Memory B cell (primary cell): Measurements from ENCODE around the gene ARHGAP12.

Experiments used
- ATAC-seq: fragments of 150-1000 bp; cut with Tn5 transposase; 2 replicates; pipeline ENCODE4 v1.10.0; 2021; ENCODE audit warnings: low read depth, mild to moderate bottlenecking, moderate library complexity
- DNase-seq, 2 donors: peaks; one replicate each; pipeline ENCODE4 v3.0.0; 2022; ENCODE audit warnings: low spot score in 2 of 2
- H3K27ac Mint-ChIP-seq: one replicate; pipeline ENCODE4 v1.8.0; 2022; ENCODE audit warnings: mild to moderate bottlenecking, moderate library complexity, mixed read lengths
- H3K27me3 Mint-ChIP-seq: one replicate; pipeline ENCODE4 v1.8.0; 2022; ENCODE audit warnings: mixed read lengths
- H3K36me3 Mint-ChIP-seq: one replicate; pipeline ENCODE4 v1.8.0; 2022; ENCODE audit warnings: mild to moderate bottlenecking, mixed read lengths
- H3K4me1 Mint-ChIP-seq: one replicate; pipeline ENCODE4 v1.8.0; 2022; ENCODE audit warnings: mixed read lengths
- H3K4me3 Mint-ChIP-seq: one replicate; pipeline ENCODE4 v1.8.0; 2022; ENCODE audit warnings: mild to moderate bottlenecking, moderate library complexity, mixed read lengths
- H3K9me3 Mint-ChIP-seq: one replicate; pipeline ENCODE4 v1.8.0; 2022; ENCODE audit warnings: mixed read lengths

Gene ARHGAP12

GRCh38 chr10:31956200-31956946 is 27.7 kb upstream of the ARHGAP12 start:
- no peak overlapping the region for H3K27ac Mint-ChIP-seq
- H3K27me3 Mint-ChIP-seq, result peaks cover 1% of the 10 kb centered on the region
- H3K9me3 Mint-ChIP-seq, result peaks cover 10% of the 10 kb centered on the region
- no peak overlapping the region for H3K4me3 Mint-ChIP-seq
- DNase-seq (no peak), ATAC-seq (no peak)
- H3K4me1 Mint-ChIP-seq, result no peaks in the 10 kb centered on the region
- H3K36me3 Mint-ChIP-seq, result peaks cover 16% of the 10 kb centered on the region

GRCh38 chr10:31954410-31955191 is 26.0 kb upstream of the ARHGAP12 start:
- no peak overlapping the region for H3K4me3 Mint-ChIP-seq
- no peak overlapping the region for H3K27ac Mint-ChIP-seq
- H3K9me3 Mint-ChIP-seq, result peaks cover 14% of the 10 kb centered on the region
- no peak for DNase-seq
- no peaks in the 10 kb centered on the region for H3K4me1 Mint-ChIP-seq
- H3K36me3 Mint-ChIP-seq, result peaks cover 16% of the 10 kb centered on the region
- peaks cover 1% of the 10 kb centered on the region for H3K27me3 Mint-ChIP-seq
- ATAC-seq, result no peak

DNA sequence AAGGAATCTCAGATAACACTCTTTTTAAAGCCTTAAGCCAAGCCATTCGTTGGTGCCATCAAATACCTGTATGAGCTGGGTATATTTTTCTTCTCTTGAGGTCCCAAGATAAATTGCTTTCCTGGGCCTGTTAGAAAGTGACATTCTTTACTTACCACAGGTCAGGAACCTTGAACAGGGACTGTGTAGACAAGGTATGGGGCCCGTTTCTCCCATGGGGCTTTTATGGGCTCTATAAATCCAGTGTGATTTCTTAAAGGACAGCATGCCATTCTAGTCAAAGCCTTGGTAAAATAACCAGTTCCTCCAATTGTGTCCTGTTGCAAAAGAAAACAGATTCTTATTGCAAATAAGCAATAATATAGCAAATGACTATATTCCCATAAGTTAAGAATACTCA is 24.8 kb upstream of the ARHGAP12 start:
- H3K36me3 Mint-ChIP-seq, result peaks cover 16% of the 10 kb centered on the region
- peaks cover 1% of the 10 kb centered on the region for H3K27me3 Mint-ChIP-seq
- H3K27ac Mint-ChIP-seq, result no peak overlapping the region
- H3K9me3 Mint-ChIP-seq, result peaks cover 14% of the 10 kb centered on the region
- no peak overlapping the region for H3K4me3 Mint-ChIP-seq
- DNase-seq (no peak), ATAC-seq (no peak)
- no peaks in the 10 kb centered on the region for H3K4me1 Mint-ChIP-seq

DNA sequence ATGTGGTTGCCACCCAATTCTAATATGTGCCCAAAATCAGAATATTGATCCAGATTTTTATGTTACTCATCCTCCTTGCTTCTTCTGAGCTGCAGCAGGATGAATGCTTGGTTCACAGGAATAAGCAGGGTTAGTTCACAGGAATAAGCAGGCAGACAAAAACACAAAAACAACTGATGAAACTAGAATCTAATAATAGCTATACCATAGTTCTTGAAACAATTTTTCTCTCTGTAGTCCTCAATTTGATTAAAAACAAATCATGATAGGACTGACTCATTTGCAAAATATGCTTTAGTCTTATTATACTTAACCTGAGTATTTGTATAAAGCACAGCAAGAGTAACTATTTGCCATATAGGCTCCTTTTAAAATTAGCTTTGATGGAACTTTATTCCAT is 24.4 kb upstream of the ARHGAP12 start:
- H3K9me3 Mint-ChIP-seq, result peaks cover 14% of the 10 kb centered on the region
- H3K27ac Mint-ChIP-seq, result no peak overlapping the region
- peaks cover 1% of the 10 kb centered on the region for H3K27me3 Mint-ChIP-seq
- H3K4me3 Mint-ChIP-seq, result no peak overlapping the region
- no peak for ATAC-seq
- no peak for DNase-seq
- H3K4me1 Mint-ChIP-seq, result no peaks in the 10 kb centered on the region
- peaks cover 16% of the 10 kb centered on the region for H3K36me3 Mint-ChIP-seq

DNA sequence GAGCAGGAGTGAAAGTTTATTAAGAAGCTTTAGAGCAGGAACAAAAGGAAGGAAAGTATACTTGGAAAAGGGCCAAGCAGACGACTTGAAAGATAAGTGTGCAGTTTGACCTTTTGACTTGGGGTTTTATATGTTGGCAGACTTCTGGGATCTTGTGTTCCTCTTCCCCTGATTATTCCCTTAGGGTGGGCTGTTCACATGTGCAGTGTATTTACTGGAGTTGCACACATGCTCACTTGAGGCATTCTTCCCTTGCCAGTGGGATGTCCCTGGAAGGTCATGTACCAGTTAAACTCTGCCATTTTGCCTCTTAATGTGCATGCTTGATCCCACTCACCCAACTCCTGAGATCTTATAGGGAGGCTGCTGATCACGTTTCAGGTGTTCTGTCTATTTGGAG is 23.4 kb upstream of the ARHGAP12 start:
- Mint-ChIP-seq H3K27ac (no peak overlapping the region), H3K27me3 (peaks cover 1% of the 10 kb centered on the region), H3K4me3 (no peak overlapping the region), H3K36me3 (peaks cover 16% of the 10 kb centered on the region), H3K4me1 (no peaks in the 10 kb centered on the region), H3K9me3 (peaks cover 14% of the 10 kb centered on the region)
- no peak for ATAC-seq
- DNase-seq, result no peak

- H3K27me3 Mint-ChIP-seq, result no peaks in the 10 kb centered on the region
- peaks cover 7% of the 10 kb centered on the region for H3K36me3 Mint-ChIP-seq
Measured at GRCh38 chr10:31949266-31949665, 20.6 kb upstream of the ARHGAP12 start.

GRCh38 chr10:31948021-31948420 is 19.4 kb upstream of the ARHGAP12 start:
- DNase-seq (no peak), ATAC-seq (no peak)
- Mint-ChIP-seq H3K27ac (no peak overlapping the region), H3K4me1 (peaks cover 3% of the 10 kb centered on the region), H3K36me3 (peaks cover 2% of the 10 kb centered on the region), H3K9me3 (peaks cover 5% of the 10 kb centered on the region), H3K27me3 (no peaks in the 10 kb centered on the region), H3K4me3 (no peak overlapping the region)

More at GRCh38 chr10:31949266-31949665, 20.6 kb upstream of the ARHGAP12 start:
- H3K27ac Mint-ChIP-seq, result no peak overlapping the region
- H3K4me3 Mint-ChIP-seq, result no peak overlapping the region
- DNase-seq (no peak), ATAC-seq (no peak)
- peaks cover 3% of the 10 kb centered on the region for H3K4me1 Mint-ChIP-seq
- peaks cover 8% of the 10 kb centered on the region for H3K9me3 Mint-ChIP-seq

GRCh38 chr10:31947144-31947926 is 18.7 kb upstream of the ARHGAP12 start:
- H3K27me3 Mint-ChIP-seq, result no peaks in the 10 kb centered on the region
- DNase-seq, result no peak
- no peak for ATAC-seq
- H3K4me3 Mint-ChIP-seq, result no peak overlapping the region
- peaks cover 2% of the 10 kb centered on the region for H3K36me3 Mint-ChIP-seq
- H3K4me1 Mint-ChIP-seq, result peaks cover 3% of the 10 kb centered on the region
- H3K27ac Mint-ChIP-seq, result no peak overlapping the region
- H3K9me3 Mint-ChIP-seq, result peaks cover 5% of the 10 kb centered on the region

GRCh38 chr10:31945392-31945791 is 16.8 kb upstream of the ARHGAP12 start:
- Mint-ChIP-seq H3K4me3 (no peak overlapping the region), H3K27me3 (no peaks in the 10 kb centered on the region), H3K27ac (no peak overlapping the region), H3K4me1 (peaks cover 3% of the 10 kb centered on the region), H3K9me3 (no peaks in the 10 kb centered on the region), H3K36me3 (no peaks in the 10 kb centered on the region)
- DNase-seq (no peak), ATAC-seq (no peak)

DNA sequence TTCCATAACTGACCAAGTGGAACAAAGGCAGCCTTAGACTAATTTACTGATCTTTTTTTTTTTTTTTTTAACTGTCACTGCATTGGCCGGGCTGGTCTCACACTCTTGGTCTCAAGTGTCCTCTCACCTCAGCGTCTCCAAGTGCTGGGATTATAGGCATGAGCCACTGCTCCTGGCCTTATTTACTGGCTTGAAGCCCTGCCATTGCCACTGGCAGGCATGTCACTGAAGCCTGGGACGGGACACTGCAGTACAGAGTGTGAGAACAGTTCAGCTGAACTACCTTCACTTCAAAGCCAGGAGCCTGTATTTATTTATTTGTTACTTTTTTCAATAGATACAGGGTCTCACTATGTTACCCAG is 15.4 kb upstream of the ARHGAP12 start:
- H3K9me3 Mint-ChIP-seq, result no peaks in the 10 kb centered on the region
- H3K27me3 Mint-ChIP-seq, result no peaks in the 10 kb centered on the region
- H3K4me1 Mint-ChIP-seq, result peaks cover 8% of the 10 kb centered on the region
- H3K36me3 Mint-ChIP-seq, result no peaks in the 10 kb centered on the region
- H3K27ac Mint-ChIP-seq, result no peak overlapping the region
- DNase-seq (no peak), ATAC-seq (no peak)
- no peak overlapping the region for H3K4me3 Mint-ChIP-seq

DNA sequence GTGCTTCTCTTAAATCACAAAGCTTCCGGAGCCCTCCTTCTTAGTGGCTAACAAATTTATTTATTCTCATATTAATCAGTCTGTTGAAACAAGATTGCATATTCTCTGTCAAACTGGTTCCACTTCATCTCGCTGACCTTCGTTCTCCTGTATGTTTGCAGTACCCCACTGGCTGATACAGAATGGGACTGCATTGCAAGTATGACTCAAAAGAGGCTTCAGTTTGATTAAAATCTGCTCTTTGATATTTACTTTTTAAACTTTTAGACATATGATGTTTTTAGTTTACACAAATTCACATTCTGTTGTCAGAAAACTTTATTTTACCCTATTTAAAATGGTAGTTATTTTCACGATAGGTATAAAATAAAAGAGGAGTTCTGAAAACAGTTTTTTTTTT is 14.3 kb upstream of the ARHGAP12 start:
- H3K9me3 Mint-ChIP-seq, result no peaks in the 10 kb centered on the region
- H3K27me3 Mint-ChIP-seq, result no peaks in the 10 kb centered on the region
- no peaks in the 10 kb centered on the region for H3K36me3 Mint-ChIP-seq
- no peak overlapping the region for H3K4me3 Mint-ChIP-seq
- peaks cover 8% of the 10 kb centered on the region for H3K4me1 Mint-ChIP-seq
- H3K27ac Mint-ChIP-seq, result no peak overlapping the region
- DNase-seq, result no peak
- no peak for ATAC-seq

- no peaks in the 10 kb centered on the region for H3K36me3 Mint-ChIP-seq
- H3K27ac Mint-ChIP-seq, result no peak overlapping the region
- ATAC-seq (no peak), DNase-seq (no peak)
- H3K4me3 Mint-ChIP-seq, result no peak overlapping the region
- H3K4me1 Mint-ChIP-seq, result peaks cover 8% of the 10 kb centered on the region
- no peaks in the 10 kb centered on the region for H3K27me3 Mint-ChIP-seq
- no peaks in the 10 kb centered on the region for H3K9me3 Mint-ChIP-seq
Measured at GRCh38 chr10:31942435-31942834, 13.8 kb upstream of the ARHGAP12 start.

DNA sequence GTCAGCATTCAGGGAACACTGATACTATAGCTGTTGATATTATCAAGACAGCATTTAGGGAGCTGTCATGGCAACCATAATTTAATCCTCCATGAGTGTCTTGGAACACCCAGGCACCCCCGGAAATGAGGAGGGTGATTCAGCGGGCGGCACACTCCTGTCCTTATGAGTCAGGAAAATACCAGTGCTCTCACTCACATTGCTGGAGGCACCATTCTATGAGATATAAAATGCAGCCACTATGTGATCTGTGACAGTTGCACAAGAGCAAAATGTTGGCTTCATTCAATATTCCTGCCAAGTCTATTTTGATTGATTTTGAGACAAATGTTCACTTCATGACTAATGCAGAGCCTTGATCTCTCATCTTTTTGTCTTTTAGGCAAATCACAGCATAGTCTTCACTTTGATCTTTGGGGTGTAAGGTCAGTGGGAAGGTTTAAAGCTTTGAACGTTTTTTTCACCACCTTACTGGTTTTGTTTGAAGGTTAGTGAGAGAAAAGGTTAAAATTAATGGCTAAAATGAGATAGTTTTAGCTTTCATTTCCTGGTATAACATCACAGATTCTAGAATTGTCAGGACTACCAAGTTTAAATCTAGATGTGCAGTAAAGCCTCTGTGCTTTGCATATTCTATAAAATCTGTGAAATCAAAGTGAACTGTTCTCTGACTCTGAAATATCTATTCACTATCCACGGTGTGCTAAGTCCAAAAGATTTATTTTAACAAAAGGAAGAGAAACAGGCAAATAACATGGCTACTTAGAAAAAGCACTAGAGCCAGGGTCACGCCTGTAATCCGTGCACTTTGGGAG is 12.4 kb upstream of the ARHGAP12 start:
- ATAC-seq (no peak), DNase-seq (no peak)
- Mint-ChIP-seq H3K9me3 (no peaks in the 10 kb centered on the region), H3K4me3 (no peak overlapping the region), H3K36me3 (no peaks in the 10 kb centered on the region), H3K4me1 (peaks cover 8% of the 10 kb centered on the region), H3K27me3 (no peaks in the 10 kb centered on the region), H3K27ac (no peak overlapping the region)
